ENCODE results near the gene TMBIM6.
"Not testable (repeated sequence)": the region's sequence is repeated elsewhere in the genome, so short reads cannot be mapped to it uniquely, and the experiment has no call there.

DNA sequence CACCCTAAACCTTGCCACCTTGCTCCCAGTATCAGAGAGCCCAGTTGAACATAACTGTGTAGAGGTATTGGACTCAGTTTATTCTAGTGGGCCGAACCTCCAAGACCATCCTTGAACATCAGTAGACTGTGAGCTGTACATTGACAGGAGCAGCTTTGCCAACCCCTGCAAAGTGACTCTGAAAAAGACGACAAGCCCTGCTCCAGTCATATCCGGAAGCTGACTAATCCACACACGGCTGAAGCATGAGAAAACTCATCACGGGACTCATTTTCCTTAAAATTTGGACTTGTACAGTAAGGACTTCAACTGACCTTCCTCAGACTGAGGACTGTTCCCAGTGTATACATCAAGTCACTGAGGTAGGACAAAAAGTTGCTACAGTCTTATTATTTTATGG, 2.6 kb upstream of the TMBIM6 start:
- not testable (repeated sequence) for TF ChIP-seq CTCF (conservative IDR thresholded peaks at IDR 0.05 in 1 of 2, IDR thresholded peaks at IDR 0.05 in 1 of 2; ENCODE audit: extremely low read depth in 1 of 2, insufficient read depth in 1 of 2, low read depth in 1 of 2, low read length in 2 of 2); EZH2 (IDR thresholded peaks at IDR 0.05; ENCODE audit: borderline replicate concordance, low read length)

Measured in mammary epithelial cell (primary cell).